Stimulated activated CD4-positive, alpha-beta T cell treated with anti-CD3 and anti-CD28 coated beads, TNF-alpha, amount 100 ng/mL, for 24 hours (primary cell): ENCODE results near the gene FGR.

ENCODE experiments used
- DNase-seq, 3 experiments: peaks; one replicate each; pipeline ENCODE4 v3.0.0-alpha.2; 2020; ENCODE audit warnings: low read depth in 3 of 3

The FGR gene

GRCh38 chr1:27616441-27616840 lies 18.5 kb downstream of the FGR start:
- DNase-seq, result no peak

DNA sequence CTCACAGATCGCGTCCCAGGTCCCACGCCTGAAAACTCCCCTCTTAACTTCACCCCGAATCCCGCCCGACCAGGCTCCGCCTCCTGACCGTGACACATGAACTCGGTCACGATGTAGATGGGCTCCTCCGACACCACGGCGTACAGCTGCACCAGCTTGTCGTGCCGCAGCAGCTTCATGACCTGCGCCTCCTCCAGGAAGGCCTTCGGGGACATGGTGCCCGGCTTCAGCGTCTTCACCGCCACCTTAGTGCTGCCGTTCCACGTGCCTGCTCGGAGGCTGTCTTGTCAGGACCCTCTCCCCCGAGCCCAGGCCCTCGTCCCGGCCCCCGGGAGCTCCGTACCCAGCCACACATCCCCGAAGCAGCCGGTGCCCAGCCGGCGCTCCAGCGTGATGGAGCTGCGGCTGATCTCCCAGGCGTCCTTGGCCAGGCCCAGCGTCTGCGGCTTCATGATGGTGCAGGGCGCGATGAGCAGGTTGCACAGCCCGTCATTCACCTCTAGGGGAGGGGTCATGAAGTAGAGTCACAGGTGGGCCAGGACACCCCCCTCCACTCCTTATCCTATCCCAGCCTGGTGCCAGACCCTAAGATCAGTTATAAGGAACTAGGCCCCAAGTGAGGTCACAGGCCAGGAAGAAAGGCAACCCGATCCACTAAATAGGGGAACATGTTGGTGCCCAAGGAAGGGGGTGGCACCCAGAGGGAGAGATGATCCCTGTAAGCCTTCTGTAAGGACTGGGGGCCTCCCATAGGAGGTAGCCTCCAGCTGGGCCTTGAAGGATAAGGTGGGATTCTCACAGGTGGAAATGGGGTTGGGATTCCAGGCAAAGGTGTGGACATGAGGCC lies 19.4 kb downstream of the FGR start:
- DNase-seq, result no peak

- no peak for DNase-seq
These were observed 20.2 kb downstream of the FGR start for GRCh38 chr1:27614625-27615344.

DNA sequence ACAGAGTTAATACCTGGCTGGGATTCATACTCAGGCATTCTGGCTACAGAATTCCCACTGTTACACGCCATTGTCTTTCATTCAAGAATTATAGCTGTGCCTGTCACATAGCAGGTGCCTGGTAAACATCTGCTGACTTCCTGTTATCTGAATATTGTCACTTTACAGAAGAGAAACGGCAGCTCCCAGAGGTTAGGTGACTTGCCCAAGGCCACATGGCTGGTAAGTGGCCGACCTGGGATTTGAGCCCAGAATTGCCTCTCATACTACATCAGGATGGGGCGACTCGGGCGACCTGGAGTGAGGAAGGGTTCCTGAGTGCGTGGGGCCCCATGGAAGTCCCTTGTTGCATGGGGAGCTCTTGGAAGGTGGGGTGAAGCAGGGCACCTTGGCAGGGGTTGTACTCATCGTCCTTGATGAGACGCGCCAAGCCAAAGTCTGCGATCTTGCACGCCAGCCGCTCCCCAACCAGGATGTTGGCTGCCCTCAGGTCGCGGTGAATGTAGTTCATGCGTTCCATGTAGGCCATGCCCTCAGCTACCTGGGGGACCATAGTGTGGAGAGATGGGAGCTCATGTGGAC lies 20.9 kb downstream of the FGR start:
- DNase-seq, result no peak

- DNase-seq, result no peak
These were observed 22.3 kb downstream of the FGR start for GRCh38 chr1:27612718-27613117.

DNA sequence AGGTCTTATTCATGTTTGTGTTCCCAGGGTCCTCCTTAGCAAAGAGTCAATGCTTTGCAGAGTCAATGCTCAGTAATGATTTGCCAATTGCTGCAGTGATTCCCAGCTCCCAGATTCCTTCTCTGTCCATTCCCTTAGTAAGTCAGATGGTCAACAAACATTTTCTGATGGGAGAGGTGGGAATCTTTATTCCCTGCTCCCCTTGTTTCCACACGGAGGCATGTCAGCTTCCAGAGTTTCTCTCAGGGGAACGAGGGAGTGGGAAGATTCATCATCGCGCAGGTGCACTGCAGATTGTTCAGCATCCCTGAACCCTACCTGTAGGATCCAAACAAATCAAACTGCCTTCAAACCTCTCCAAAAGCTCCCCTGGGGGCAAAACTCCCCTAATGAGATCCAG lies 23.5 kb downstream of the FGR start:
- DNase-seq, result no peak

GRCh38 chr1:27609618-27610240 lies 25.3 kb downstream of the FGR start:
- DNase-seq, result no peak

DNA sequence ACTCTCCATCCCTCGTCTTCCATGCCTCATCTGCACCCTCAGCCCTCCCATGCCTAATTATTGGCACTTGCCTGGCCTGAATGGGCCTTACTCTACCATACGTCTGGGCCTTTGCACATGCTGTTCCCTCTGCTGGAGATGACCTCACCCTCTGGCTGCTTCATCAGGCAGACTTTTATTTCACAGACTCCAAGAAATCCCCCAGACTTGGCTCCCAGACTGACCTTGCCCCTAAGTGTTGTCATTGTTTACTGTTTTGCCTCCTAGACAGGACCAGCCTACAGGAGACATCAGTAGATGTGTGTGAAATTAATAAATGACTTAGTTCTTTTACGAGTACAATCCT lies 25.8 kb downstream of the FGR start:
- no peak for DNase-seq

- DNase-seq, result no peak
These were observed 27.7 kb downstream of the FGR start for GRCh38 chr1:27607239-27607804.

DNA sequence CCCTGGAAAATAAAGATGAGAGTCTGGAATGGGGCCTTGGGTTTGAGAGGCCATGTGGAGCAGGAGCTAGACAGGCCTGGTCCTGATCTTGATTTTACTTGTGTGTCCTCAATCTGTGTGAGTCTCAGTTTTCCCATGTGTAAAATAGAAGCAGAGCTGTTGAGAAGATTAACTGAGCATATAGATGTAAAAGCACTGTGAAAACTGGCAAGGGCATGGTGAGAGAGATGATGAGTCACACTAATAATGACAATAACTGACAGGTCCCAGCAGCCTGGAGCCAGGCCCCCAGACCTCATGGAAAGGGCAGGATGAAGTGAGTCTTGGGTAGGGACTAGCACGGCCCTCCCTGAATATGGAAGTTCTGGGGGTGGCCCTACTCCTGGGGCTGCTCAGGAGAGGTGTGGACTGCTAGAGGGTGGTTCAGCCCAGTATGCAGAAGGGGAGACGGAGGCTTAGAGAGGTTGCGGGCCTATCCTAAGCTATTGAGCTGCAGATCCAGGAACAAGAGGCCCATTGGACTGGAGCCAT lies 28.2 kb downstream of the FGR start:
- DNase-seq, result no peak

DNA sequence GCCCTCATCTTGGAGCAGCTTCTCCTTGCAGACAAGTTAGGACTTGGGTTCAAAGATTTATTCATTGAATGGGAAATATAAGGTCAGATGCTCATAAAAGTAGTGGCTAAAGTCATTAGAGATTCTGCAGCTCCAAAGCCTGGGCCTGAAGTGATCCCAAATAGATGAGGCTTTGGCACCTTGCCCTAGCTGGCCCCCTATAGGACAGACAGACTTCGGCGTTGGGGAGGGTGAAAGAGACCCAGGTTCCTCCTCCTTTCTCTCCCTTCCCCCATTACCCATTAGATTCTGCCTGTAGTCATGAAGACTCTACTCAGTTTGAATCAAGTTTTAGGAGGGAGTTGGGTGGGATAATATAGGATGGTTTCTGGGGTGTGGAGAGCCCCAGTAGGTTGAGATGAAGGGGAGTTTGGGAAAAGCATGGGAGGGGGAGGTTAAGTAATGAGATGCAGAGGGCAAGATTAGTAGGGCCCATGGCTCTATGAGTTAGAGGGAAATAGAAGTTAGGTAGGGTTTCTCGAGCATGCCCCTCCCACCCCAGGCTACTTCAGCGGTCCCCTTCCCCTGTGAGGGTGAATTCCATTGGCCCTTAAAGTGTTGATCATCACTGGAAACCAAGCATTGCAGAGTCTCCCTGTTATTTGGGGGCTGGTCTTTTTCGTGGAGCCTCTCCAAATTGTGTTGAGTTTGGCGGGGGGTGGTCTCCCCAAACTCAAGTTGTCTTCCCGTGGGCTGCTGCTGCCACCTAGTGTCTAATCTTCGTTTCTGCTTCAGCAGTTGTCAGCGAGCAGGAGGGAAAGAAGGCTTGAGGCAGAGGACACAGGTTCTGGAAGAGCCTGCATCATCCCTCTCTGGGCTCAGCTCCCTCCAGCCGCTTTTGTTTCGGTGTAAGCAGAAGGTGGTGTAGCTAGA lies 28.9 kb downstream of the FGR start:
- peak in 2 of 3 experiments; percentile 35 to 44 for DNase-seq

DNA sequence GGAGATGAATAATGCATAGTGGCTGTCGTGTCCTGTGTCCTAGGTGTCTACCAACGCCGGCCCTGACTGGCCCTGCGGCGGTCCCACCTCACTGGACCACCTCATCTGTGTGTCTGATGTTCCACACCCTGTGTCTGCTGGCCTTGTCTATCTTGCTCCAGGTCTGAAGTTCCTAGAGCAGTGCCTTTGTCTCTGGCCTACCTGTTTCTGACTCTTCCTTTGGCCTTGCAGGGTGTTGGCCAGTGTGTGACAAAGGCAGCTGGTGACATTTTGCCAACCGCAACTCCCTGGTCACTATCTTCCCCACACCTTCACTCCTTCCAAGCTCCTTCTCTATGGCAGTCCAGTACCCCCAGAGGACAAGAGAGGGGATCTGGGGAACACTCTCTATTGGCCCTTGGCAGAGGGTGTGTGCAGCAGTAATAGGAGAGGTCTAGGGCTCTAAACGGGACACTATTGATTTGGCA lies 29.7 kb downstream of the FGR start:
- DNase-seq, result no peak

GRCh38 chr1:27604579-27605299 lies 30.2 kb downstream of the FGR start:
- DNase-seq, result no peak

- peak; percentile 78 to 90 (median 79) for DNase-seq
These were observed 31.1 kb downstream of the FGR start, which contains the start of gene AHDC1 for GRCh38 chr1:27603681-27604578. AHDC1 (minus strand) TSS chr1:27604144; CDS start chr1:27552115, 52,029 bp downstream.

GRCh38 chr1:27603309-27603680 lies 31.7 kb downstream of the FGR start:
- DNase-seq, result no peak

DNA sequence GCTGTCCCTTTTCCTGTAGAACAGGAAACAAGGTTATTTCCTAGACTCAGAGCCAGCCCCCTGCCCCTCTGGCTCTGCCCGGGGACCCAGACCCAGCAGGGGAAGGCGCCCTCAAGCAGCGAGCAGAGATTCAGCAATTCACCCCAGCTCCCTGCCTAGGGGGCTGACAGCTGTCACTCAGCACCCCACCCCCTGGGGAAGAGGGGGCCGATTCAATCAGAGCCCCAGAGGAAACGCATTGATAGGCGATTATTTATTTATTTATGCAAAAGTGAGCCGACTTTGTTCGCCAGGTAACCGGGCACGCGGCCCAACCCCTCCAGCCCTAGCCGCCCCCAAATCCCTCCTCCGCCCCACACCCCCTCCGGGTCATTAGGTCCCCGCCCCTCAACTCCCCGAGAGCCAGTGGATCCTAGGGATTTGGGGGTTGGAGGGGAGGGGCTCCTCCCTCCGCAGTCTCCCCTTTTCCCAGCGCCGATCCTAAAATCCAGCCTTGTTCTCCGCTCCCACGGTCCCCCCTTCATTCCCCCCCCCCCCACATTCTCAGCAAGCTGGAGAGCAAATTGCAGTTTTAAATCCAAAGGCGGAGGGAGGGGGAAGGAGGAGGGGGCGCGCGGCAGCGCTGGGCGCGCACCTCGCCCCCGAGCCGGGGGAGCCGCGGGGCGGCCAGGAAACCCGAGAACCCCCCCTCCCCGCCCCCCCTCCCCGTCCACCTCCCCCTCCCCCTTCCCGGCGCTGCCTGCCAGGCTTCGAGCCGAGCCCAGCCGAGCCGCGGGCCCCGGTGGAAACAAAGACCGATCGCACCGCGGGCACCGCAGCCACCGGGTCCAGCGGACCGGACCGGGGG lies 32.3 kb downstream of the FGR start:
- DNase-seq, result no peak

- no peak for DNase-seq
These were observed 33.1 kb downstream of the FGR start for GRCh38 chr1:27601771-27602461.
